Upper lobe of left lung (tissue), 6 donors: ENCODE results near the gene CLDN14. TPM values are rescaled to one million over a fixed set of nuclear protein-coding genes. Genes with fewer than 3 reads are reported as not detected.

Source experiments
- ATAC-seq, 2 donors: fragments of 200-7000 bp; cut with Tn5 transposase; one replicate each; pipeline ENCODE4 v1.9.1; 2022; ENCODE audit warnings: mild to moderate bottlenecking in 2 of 2, moderate library complexity in 2 of 2; ENCODE audit not compliant: low FRiP score in 2 of 2
- DNase-seq, 2 donors: peaks; one replicate each; pipeline ENCODE4 v3.0.0-alpha.2; 2019 to 2020
- H3K27ac ChIP-seq, 4 donors: fragments of 200-600 bp; sonication (generic); one replicate each; pipeline ENCODE4 v1.5.1; 2016 to 2019
- H3K27me3 ChIP-seq, 4 donors: fragments of 200-600 bp; sonication (generic); one replicate each; pipeline ENCODE4 v1.5.1; 2017 to 2019
- H3K36me3 ChIP-seq, 4 donors: fragments of 200-600 bp; sonication (generic); one replicate each; pipeline ENCODE4 v1.5.1; 2016 to 2019
- H3K4me1 ChIP-seq, 4 donors: fragments of 200-600 bp; sonication (generic); one replicate each; pipeline ENCODE4 v1.5.1; 2018 to 2019
- H3K4me3 ChIP-seq, 4 donors: fragments of 200-600 bp; sonication (generic); one replicate each; pipeline ENCODE4 v1.5.1; 2017 to 2019; ENCODE audit warnings: mild to moderate bottlenecking in 2 of 4, moderate library complexity in 1 of 4
- H3K9me3 ChIP-seq, 4 donors: fragments of 200-600 bp; sonication (generic); one replicate each; pipeline ENCODE4 v1.5.1; 2018 to 2019
- CTCF ChIP-seq, 6 experiments: fragments of 450-650 bp in 4 of 6; fragments of 200-600 bp in 2 of 6; sonication (generic) in 2 of 6; IDR thresholded peaks; one replicate each; pipeline ENCODE4 v1.5.1; 2016 to 2019; ENCODE audit warnings: antibody characterized with exemption in 6 of 6
- EP300 ChIP-seq, 4 donors: sonication (generic); formaldehyde crosslinking; IDR thresholded peaks; one replicate each; pipeline ENCODE4 v1.5.1; 2017; ENCODE audit warnings: antibody characterized with exemption in 4 of 4, control low read depth in 2 of 4
- POLR2A ChIP-seq, 4 donors: fragments of 450-650 bp; IDR thresholded peaks; one replicate each; pipeline ENCODE4 v1.5.1; 2016 to 2017; ENCODE audit warnings: antibody characterized with exemption in 4 of 4, mild to moderate bottlenecking in 2 of 4
- POLR2AphosphoS5 ChIP-seq, 2 donors: sonication (generic); formaldehyde crosslinking; IDR thresholded peaks; one replicate each; pipeline ENCODE4 v1.5.1; 2017; ENCODE audit warnings: antibody characterized with exemption in 2 of 2
- WGBS, 2 donors: methylation state at CpG; one replicate each; pipeline ENCODE4 v1.1.5; 2017 to 2018; 5-methylcytosine and 5-hydroxymethylcytosine counted together
- total RNA-seq, 6 donors: library from RNA; depleted of rRNA in 4 of 6; stranded (reverse); fragments of >200 nt in 4 of 6; gene quantifications; one replicate each; pipeline versions ENCODE4 v1.1.0 to v1.2.1, GENCODE V29; 2016 to 2021
- donor health status: DM: no; HTN: no; CAD: no; lungs with moderate emphysema.
- donor health status: DM: no; HTN: yes; CAD: no; lungs with severe emphysema.

The CLDN14 gene
- total RNA-seq, 6 donors from 2014 or later = 0.47 TPM; not detected in 5

GRCh38 chr21:36452281-36452825, 27.6 kb downstream of the CLDN14 start:
- no peak overlapping the region for H3K27ac ChIP-seq
- H3K27me3 ChIP-seq = no peaks in the 10 kb centered on the region
- DNase-seq (no peak), ATAC-seq (no peak)
- H3K9me3 ChIP-seq = no peaks in the 10 kb centered on the region
- H3K4me1 ChIP-seq = peaks cover 0 to 3% (median 0%) of the 10 kb centered on the region in 4 donors
- WGBS, 2 donors = 76 to 85% methylated on average over 6 of the region's 6 CpGs
- no peaks in the 10 kb centered on the region for H3K36me3 ChIP-seq
- TF ChIP-seq EP300 (IDR thresholded peaks at IDR 0.05) (no peak), POLR2AphosphoS5 (IDR thresholded peaks at IDR 0.05) (no peak), CTCF (IDR thresholded peaks at IDR 0.05) (no peak), POLR2A (IDR thresholded peaks at IDR 0.05) (no peak)
- H3K4me3 ChIP-seq = no peak overlapping the region

- TF ChIP-seq POLR2AphosphoS5 (IDR thresholded peaks at IDR 0.05) (no peak), POLR2A (IDR thresholded peaks at IDR 0.05) (no peak), CTCF (IDR thresholded peaks at IDR 0.05) (no peak), EP300 (IDR thresholded peaks at IDR 0.05) (no peak)
- H3K27ac ChIP-seq = no peak overlapping the region
- H3K4me3 ChIP-seq = no peak overlapping the region
- no peaks in the 10 kb centered on the region for H3K9me3 ChIP-seq
- no peak for DNase-seq
- WGBS, 2 donors = 84 to 93% methylated on average over 8 of the region's 8 CpGs
- H3K36me3 ChIP-seq = no peaks in the 10 kb centered on the region
- no peaks in the 10 kb centered on the region for H3K27me3 ChIP-seq
- peaks cover 0 to 3% (median 0%) of the 10 kb centered on the region in 4 donors for H3K4me1 ChIP-seq
- ATAC-seq = no peak
These were observed 28.4 kb downstream of the CLDN14 start for GRCh38 chr21:36451506-36451905.

- Histone ChIP-seq H3K27ac (no peak overlapping the region), H3K9me3 (no peaks in the 10 kb centered on the region), H3K36me3 (no peaks in the 10 kb centered on the region), H3K4me1 (peaks cover 0 to 3% (median 0%) of the 10 kb centered on the region in 4 donors), H3K27me3 (no peaks in the 10 kb centered on the region), H3K4me3 (no peak overlapping the region)
- TF ChIP-seq EP300 (IDR thresholded peaks at IDR 0.05) (no peak), POLR2A (IDR thresholded peaks at IDR 0.05) (no peak), POLR2AphosphoS5 (IDR thresholded peaks at IDR 0.05) (no peak), CTCF (IDR thresholded peaks at IDR 0.05) (no peak)
- WGBS, 2 donors = 80 to 86% methylated on average over 2 of the region's 2 CpGs
- ATAC-seq = no peak
- DNase-seq = no peak
These were observed 29.4 kb downstream of the CLDN14 start for GRCh38 chr21:36450511-36450910.

- Histone ChIP-seq H3K36me3 (no peaks in the 10 kb centered on the region), H3K27ac (no peak overlapping the region), H3K4me3 (no peak overlapping the region), H3K27me3 (no peaks in the 10 kb centered on the region), H3K9me3 (no peaks in the 10 kb centered on the region), H3K4me1 (no peaks in the 10 kb centered on the region)
- peak in 1 of 2 donors; percentile 74 for ATAC-seq
- WGBS, 2 donors = 61 to 77% methylated on average over 10 of the region's 10 CpGs
- TF ChIP-seq EP300 (IDR thresholded peaks at IDR 0.05) = no peak
- no peak for TF ChIP-seq CTCF (IDR thresholded peaks at IDR 0.05)
- no peak for TF ChIP-seq POLR2A (IDR thresholded peaks at IDR 0.05)
- no peak for TF ChIP-seq POLR2AphosphoS5 (IDR thresholded peaks at IDR 0.05)
- DNase-seq = no peak
These were observed 33.6 kb downstream of the CLDN14 start for GRCh38 chr21:36446301-36446700.

- H3K36me3 ChIP-seq = no peaks in the 10 kb centered on the region
- H3K9me3 ChIP-seq = no peaks in the 10 kb centered on the region
- 93 to 94% methylated on average over 6 of the region's 6 CpGs for WGBS, 2 donors
- no peak overlapping the region for H3K4me3 ChIP-seq
- no peak overlapping the region for H3K27ac ChIP-seq
- DNase-seq (no peak), ATAC-seq (no peak)
- TF ChIP-seq POLR2A (IDR thresholded peaks at IDR 0.05) = no peak
- no peak for TF ChIP-seq EP300 (IDR thresholded peaks at IDR 0.05)
- TF ChIP-seq CTCF (IDR thresholded peaks at IDR 0.05) = no peak
- TF ChIP-seq POLR2AphosphoS5 (IDR thresholded peaks at IDR 0.05) = no peak
- H3K4me1 ChIP-seq = no peaks in the 10 kb centered on the region
- H3K27me3 ChIP-seq = no peaks in the 10 kb centered on the region
These were observed 38.2 kb downstream of the CLDN14 start for GRCh38 chr21:36441715-36442114.
